ENCODE data around the gene MICALL1.

GRCh38 chr22:37959231-37959825, 53.2 kb downstream of the MICALL1 start:
- no peak for TF ChIP-seq ZFP3 (CRISPR knock-in tag; IDR thresholded peaks at IDR 0.05)
- TF ChIP-seq ZFP30 (CRISPR knock-in tag; IDR thresholded peaks at IDR 0.05), result no peak
- no peak for TF ChIP-seq ZC3H10 (CRISPR knock-in tag; IDR thresholded peaks at IDR 0.05)
- TF ChIP-seq RARB (CRISPR knock-in tag; IDR thresholded peaks at IDR 0.05), result no peak

Measured in SK-N-SH treated with all-trans-retinoic acid at 6 μM for 48 hours (cell line).